ENCODE data around the gene IL13RA2. TPM values are rescaled to one million over a fixed set of nuclear protein-coding genes. Genes with fewer than 3 reads are reported as not detected.
A peak's percentile ranks its signal among the peaks of the same experiment; 100 is the strongest.

Gene IL13RA2
- total and polyA plus RNA-seq, 8 donors = 0.10 to 1.9 (median 0.61) TPM; not detected in 3

DNA sequence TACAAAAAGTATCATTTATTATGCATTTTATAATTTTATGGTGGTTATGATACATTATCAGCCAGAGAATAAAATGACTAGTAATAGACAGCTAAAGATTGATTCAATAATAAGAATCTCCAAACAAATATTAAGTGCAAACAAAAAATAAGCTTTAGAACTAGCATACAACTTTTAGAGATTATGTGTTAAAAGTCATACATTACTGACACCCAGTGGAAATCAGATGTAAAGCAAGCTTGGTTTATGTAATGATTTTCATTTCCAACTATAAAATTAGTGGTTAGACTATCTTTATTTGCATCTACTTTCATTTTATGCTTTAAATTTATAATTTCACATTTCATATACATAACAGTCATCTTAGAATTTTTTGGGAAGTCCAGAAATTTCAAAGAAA lies 57.7 kb downstream of the IL13RA2 start:
- intact Hi-C loops (cut with DNase I; ENCODE audit: low total_unique reads) = no loop called here
- no peak overlapping the region for H3K4me3 ChIP-seq

More for the DNA sequence above, 57.7 kb downstream of the IL13RA2 start:
- no peaks in the 10 kb centered on the region for H3K4me1 ChIP-seq
- TF ChIP-seq, protein P1, sequence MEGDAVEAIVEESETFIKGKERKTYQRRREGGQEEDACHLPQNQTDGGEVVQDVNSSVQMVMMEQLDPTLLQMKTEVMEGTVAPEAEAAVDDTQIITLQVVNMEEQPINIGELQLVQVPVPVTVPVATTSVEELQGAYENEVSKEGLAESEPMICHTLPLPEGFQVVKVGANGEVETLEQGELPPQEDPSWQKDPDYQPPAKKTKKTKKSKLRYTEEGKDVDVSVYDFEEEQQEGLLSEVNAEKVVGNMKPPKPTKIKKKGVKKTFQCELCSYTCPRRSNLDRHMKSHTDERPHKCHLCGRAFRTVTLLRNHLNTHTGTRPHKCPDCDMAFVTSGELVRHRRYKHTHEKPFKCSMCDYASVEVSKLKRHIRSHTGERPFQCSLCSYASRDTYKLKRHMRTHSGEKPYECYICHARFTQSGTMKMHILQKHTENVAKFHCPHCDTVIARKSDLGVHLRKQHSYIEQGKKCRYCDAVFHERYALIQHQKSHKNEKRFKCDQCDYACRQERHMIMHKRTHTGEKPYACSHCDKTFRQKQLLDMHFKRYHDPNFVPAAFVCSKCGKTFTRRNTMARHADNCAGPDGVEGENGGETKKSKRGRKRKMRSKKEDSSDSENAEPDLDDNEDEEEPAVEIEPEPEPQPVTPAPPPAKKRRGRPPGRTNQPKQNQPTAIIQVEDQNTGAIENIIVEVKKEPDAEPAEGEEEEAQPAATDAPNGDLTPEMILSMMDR (IDR thresholded peaks at IDR 0.05) = peak in 3 of 7 experiments; percentile 11 to 31 (median 27)
- TF ChIP-seq POLR2A (IDR thresholded peaks at IDR 0.05) (no peak), POLR2AphosphoS5 (IDR thresholded peaks at IDR 0.05) (no peak), EP300 (IDR thresholded peaks at IDR 0.05) (no peak)
- H3K36me3 ChIP-seq = no peaks in the 10 kb centered on the region
- no peak overlapping the region for H3K27ac ChIP-seq
- peak in 1 of 2 donors; percentile 13 for DNase-seq
- no peaks in the 10 kb centered on the region for H3K9me3 ChIP-seq
- H3K27me3 ChIP-seq = no peaks in the 10 kb centered on the region

Small RNA genes within 50 kb of the gene (small RNA-seq; reads per million reads assigned to genes)
- 0 reads per million in 4 donors for gene RNU6-648P

Other genes starting within 250 kb of the IL13RA2 start
- gene RBMXL3, start 171.8 kb upstream of the IL13RA2 start, total RNA-seq = not detected
- not detected for gene RBMXL3, start 171.8 kb upstream of the IL13RA2 start, polyA plus RNA-seq
- gene LRCH2, start 216.5 kb upstream of the IL13RA2 start, total RNA-seq = 10 to 100 TPM in 2 of 5 donors, 1 to 10 TPM in 2, under 1 TPM in 1; 0.58 to 21.8 (median 6.7) TPM
- 1 to 10 TPM; 1.2 to 2.1 (median 1.6) TPM for gene LRCH2, start 216.5 kb upstream of the IL13RA2 start, polyA plus RNA-seq